Measurements from ENCODE around the gene DAB2IP. TPM values are rescaled to one million over a fixed set of nuclear protein-coding genes. Genes with fewer than 3 reads are reported as not detected.

The DAB2IP gene
- total RNA-seq, 4 donors from 2014 or later: 19.2 to 45.4 (median 34.8) TPM

DNA sequence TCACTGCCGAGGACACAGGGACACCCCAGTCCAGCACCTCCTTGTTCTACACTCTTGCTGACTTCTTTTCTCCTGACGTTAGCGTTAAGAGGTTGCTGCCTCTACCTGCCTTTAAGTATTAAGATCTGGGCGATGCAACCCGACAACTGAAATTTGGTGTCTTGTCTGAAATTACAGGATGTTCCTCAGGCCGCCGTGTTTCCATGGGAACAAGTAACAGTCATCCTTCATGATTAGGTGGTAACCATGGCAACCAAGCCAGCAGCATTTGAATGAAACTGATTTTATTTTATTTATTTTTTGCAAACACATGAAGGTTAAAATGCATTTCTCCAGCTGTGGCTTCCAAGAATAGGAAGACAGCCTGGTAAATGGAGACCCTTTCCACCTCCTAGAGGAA is 20.8 kb downstream of the DAB2IP start:
- ATAC-seq (ENCODE audit: low FRiP score) (no peak), DNase-seq (ENCODE audit: low spot score) (no peak)

GRCh38 chr9:121672986-121673385 is 21.6 kb downstream of the DAB2IP start:
- ATAC-seq (ENCODE audit: low FRiP score) (no peak), DNase-seq (ENCODE audit: low spot score) (no peak)
- TF ChIP-seq, protein P1, sequence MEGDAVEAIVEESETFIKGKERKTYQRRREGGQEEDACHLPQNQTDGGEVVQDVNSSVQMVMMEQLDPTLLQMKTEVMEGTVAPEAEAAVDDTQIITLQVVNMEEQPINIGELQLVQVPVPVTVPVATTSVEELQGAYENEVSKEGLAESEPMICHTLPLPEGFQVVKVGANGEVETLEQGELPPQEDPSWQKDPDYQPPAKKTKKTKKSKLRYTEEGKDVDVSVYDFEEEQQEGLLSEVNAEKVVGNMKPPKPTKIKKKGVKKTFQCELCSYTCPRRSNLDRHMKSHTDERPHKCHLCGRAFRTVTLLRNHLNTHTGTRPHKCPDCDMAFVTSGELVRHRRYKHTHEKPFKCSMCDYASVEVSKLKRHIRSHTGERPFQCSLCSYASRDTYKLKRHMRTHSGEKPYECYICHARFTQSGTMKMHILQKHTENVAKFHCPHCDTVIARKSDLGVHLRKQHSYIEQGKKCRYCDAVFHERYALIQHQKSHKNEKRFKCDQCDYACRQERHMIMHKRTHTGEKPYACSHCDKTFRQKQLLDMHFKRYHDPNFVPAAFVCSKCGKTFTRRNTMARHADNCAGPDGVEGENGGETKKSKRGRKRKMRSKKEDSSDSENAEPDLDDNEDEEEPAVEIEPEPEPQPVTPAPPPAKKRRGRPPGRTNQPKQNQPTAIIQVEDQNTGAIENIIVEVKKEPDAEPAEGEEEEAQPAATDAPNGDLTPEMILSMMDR (IDR thresholded peaks at IDR 0.05): no peak

More for the DNA sequence above, 20.8 kb downstream of the DAB2IP start:
- TF ChIP-seq, protein P1 (IDR thresholded peaks at IDR 0.05): no peak

DNA sequence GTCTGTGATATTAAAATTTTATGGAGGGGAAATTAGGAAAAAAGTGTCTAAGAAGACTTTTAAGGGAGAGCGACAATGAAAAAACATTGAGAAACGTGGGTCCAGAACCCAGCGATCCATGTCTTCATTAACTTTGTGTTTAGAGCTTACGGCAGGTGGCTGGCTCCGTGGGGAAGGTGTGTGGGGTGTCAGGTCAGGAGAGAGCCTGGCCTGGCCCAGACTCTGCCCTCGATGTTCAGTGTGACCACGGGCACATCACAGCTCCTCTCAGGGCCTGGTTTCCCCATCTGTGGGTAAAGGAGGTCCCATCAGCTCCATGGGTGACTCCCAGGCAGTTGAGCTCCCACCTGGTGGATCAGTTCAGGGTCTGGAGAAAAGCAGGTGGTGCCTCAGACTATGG is 22.1 kb downstream of the DAB2IP start:
- TF ChIP-seq, protein P1 (IDR thresholded peaks at IDR 0.05): no peak
- ATAC-seq (ENCODE audit: low FRiP score) (no peak), DNase-seq (ENCODE audit: low spot score) (no peak)

- ATAC-seq (ENCODE audit: low FRiP score) (no peak), DNase-seq (ENCODE audit: low spot score) (no peak)
- TF ChIP-seq, protein P1 (IDR thresholded peaks at IDR 0.05): no peak
Observed at GRCh38 chr9:121674017-121674416, 22.6 kb downstream of the DAB2IP start.

DNA sequence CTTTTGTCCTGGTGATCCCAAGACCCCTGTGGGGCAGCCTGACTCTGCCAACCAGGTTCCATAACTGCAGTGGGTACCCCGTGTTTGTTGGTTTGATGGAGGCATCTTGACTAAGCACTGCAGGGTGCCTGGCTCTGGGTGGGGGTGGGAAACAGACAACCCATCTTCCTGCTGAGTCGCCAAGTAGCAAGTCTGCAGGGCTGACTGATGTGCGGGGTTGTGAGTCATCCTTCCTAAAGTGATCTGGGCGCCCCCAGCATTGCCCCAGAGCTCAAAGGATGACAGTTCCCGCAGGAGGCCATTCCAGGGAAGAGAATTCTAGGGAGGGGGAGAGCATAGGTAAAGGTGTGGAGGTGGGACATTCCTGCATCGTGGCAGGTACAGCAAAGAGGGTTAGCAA is 23.5 kb downstream of the DAB2IP start:
- ATAC-seq (ENCODE audit: low FRiP score): no peak
- DNase-seq (ENCODE audit: low spot score): no peak
- TF ChIP-seq, protein P1 (IDR thresholded peaks at IDR 0.05): no peak

DNA sequence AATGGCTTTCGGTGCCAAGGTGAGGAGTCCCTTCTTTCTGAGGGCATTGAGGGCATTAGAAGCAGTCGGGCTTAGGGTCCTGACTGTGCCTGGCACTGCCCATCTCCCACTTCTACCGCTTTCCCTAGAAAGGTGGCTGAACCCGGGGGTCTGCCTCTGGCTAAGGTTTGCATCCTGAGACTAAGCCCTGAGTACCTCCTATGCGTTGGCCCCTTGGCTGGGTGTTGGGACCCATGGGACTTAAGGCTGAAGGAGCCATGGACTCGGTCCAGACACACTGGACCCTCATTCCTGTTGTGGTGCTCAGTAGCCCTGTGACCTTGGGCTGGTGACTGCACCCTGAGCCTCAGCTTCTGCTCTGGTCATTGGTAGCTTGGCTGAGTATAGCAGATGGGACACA is 23.9 kb downstream of the DAB2IP start:
- no peak for ATAC-seq (ENCODE audit: low FRiP score)
- TF ChIP-seq, protein P1 (IDR thresholded peaks at IDR 0.05): no peak
- DNase-seq (ENCODE audit: low spot score): no peak

DNA sequence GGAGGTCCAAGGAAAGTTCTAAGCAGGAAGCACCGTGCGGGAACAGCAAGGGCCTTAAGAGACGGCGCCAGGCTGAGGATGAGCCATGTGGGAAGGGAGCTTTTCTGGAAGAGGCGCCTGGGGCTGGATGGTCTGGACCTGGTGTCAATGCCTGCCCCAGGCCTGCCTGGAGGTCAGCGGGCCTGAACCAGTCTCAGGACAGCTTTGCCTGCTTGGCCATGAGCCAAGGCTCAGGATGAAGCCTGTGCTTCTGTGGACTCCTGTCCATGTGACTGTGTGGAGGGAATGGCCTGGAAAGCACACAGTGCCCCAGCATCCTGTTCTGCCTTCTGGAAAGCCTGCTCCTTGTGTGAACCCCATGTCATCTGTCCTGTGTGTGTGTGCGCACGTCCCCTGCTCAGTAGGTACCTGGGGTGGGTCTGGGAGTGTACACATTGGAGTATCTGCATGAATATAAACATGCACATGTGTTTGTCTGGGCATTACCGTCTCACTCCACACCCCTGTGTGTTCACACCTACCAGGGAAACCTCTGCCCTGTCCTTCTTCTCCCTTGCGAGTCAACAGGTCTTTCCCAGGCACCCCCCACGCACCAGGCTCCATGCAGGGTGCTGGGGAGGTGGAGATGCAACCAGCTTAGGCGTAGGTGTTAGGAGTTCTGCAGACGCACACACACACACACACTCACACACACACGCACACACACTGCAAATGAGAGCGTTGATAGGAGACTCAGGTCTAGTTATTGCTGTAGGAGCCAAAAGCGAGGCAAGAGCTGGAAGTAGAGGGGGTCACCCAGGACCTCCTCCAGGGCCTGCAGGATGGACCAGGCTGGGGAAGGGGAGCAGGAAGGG is 24.8 kb downstream of the DAB2IP start:
- ATAC-seq (ENCODE audit: low FRiP score): no peak
- TF ChIP-seq, protein P1 (IDR thresholded peaks at IDR 0.05): no peak
- DNase-seq (ENCODE audit: low spot score): no peak

Measured in omental fat pad (tissue), 4 donors.